BJ (cell line): ENCODE data around the gene C2CD4A. TPM values are rescaled to one million over a fixed set of nuclear protein-coding genes. Genes with fewer than 3 reads are reported as not detected.

ENCODE experiments used
- CTCF ChIA-PET: fragments of 350-600 bp; formaldehyde crosslinking; extraction: SDS; loops from one replicate; lab custom pipeline; 2021; ENCODE audit warnings: antibody characterized with exemption, inconsistent platforms; lab: Yijun Ruan, JAX
- POLR2A ChIA-PET: fragments of 300-600 bp; sonication (Branson Sonifier 250); formaldehyde crosslinking; extraction: SDS; loops from one replicate; lab custom pipeline; 2021; ENCODE audit warnings: antibody characterized with exemption; lab: Charles Lee
- DNase-seq: peaks from one replicate; pipeline ENCODE4 v3.0.0-alpha.2; 2011; ENCODE audit warnings: low read depth
- H3K27me3 ChIP-seq: 2 replicates; pipeline ENCODE4 v1.6.0; 2011; ENCODE audit warnings: low read length; ENCODE audit not compliant: control insufficient read depth, insufficient read depth
- H3K36me3 ChIP-seq: 2 replicates; pipeline ENCODE4 v1.5.1; 2011; ENCODE audit warnings: low read length; ENCODE audit not compliant: control insufficient read depth, insufficient read depth
- H3K4me3 ChIP-seq: 2 replicates; pipeline ENCODE4 v1.5.1; 2011; ENCODE audit warnings: low read depth, mild to moderate bottlenecking, control low read depth, low read length
- CTCF ChIP-seq: IDR thresholded peaks from 2 replicates; pipeline ENCODE4 v1.5.1; 2011; ENCODE audit warnings: low read depth, mild to moderate bottlenecking, control low read depth, inconsistent platforms, low read length, moderate library complexity; ENCODE audit not compliant: insufficient read depth
- polyA plus RNA-seq: library from polyadenylated mRNA; depleted of rRNA; stranded (reverse); fragments of >200 nt; gene quantifications from 2 replicates; pipeline ENCODE4 v1.2.3, GENCODE V29; 2011; rRNA removed

C2CD4A gene
- polyA plus RNA-seq, 1 experiment, result not detected

GRCh38 chr15:62119874-62120273 is 53.1 kb downstream of the C2CD4A start:
- CTCF ChIA-PET, result interaction anchor here (1.1 kb wide), 1 partner anchor 13 kb away, joined by 3 read pairs; no protein-coding TSS in a partner anchor
- no peaks in the 10 kb centered on the region for H3K36me3 ChIP-seq
- no peak for DNase-seq
- POLR2A ChIA-PET, result no interaction called here
- TF ChIP-seq CTCF, result no peak
- no peak overlapping the region for H3K4me3 ChIP-seq
- H3K27me3 ChIP-seq, result no peaks in the 10 kb centered on the region

Other genes starting within 250 kb of the C2CD4A start
- 6.0 and 13.5 TPM in 2 replicates for gene VPS13C, start 6.5 kb upstream of the C2CD4A start, polyA plus RNA-seq
- not detected in 2 replicates for gene C2CD4B, start 98.3 kb downstream of the C2CD4A start, polyA plus RNA-seq